Activated CD4-positive, alpha-beta T cell treated with anti-CD3 and anti-CD28 coated beads, Interleukin-2, Interleukin-4, amounts not matched to agents 100 ng/mL and 50 ng/mL, durations not matched to agents 16 hours and 8 hours (primary cell): ENCODE results near the gene HTR1E.
"Not testable (repeated sequence)": the region's sequence is repeated elsewhere in the genome, so short reads cannot be mapped to it uniquely, and the experiment has no call there.

Source experiments
- DNase-seq: peaks from one replicate; pipeline ENCODE4 v3.0.0-alpha.2; 2020; ENCODE audit warnings: low spot score

HTR1E gene

GRCh38 chr6:86973088-86973487 lies 35.8 kb downstream of the HTR1E start:
- DNase-seq: no peak

- no peak for DNase-seq
Observed at GRCh38 chr6:86978251-86978650, 40.9 kb downstream of the HTR1E start.

GRCh38 chr6:87001494-87001893 lies 64.2 kb downstream of the HTR1E start:
- no peak for DNase-seq

GRCh38 chr6:87002391-87002790 lies 65.1 kb downstream of the HTR1E start:
- DNase-seq: not testable (repeated sequence)

GRCh38 chr6:87006541-87006940 lies 69.2 kb downstream of the HTR1E start:
- DNase-seq: not testable (repeated sequence)

GRCh38 chr6:87009581-87009980 lies 72.3 kb downstream of the HTR1E start:
- not testable (repeated sequence) for DNase-seq

- no peak for DNase-seq
Observed at GRCh38 chr6:87012035-87012434, 74.7 kb downstream of the HTR1E start.

- DNase-seq: no peak
Observed at GRCh38 chr6:87012743-87013142, 75.4 kb downstream of the HTR1E start.

GRCh38 chr6:87016772-87017171 lies 79.4 kb downstream of the HTR1E start:
- no peak for DNase-seq

- no peak for DNase-seq
Observed at GRCh38 chr6:87027021-87027420, 89.7 kb downstream of the HTR1E start.

- peak; percentile 9 for DNase-seq
Observed at GRCh38 chr6:87029711-87030314, 92.5 kb downstream of the HTR1E start.

- DNase-seq: no peak
Observed at GRCh38 chr6:87040729-87041128, 103.4 kb downstream of the HTR1E start.

GRCh38 chr6:87045521-87046075 lies 108.3 kb downstream of the HTR1E start:
- no peak for DNase-seq

GRCh38 chr6:87049779-87050178 lies 112.5 kb downstream of the HTR1E start:
- no peak for DNase-seq

- no peak for DNase-seq
Observed at GRCh38 chr6:87053312-87053711, 116.0 kb downstream of the HTR1E start.

GRCh38 chr6:87054143-87054833 lies 117.0 kb downstream of the HTR1E start:
- no peak for DNase-seq

GRCh38 chr6:87059943-87060342 lies 122.6 kb downstream of the HTR1E start:
- DNase-seq: no peak

GRCh38 chr6:87065117-87065516 lies 127.8 kb downstream of the HTR1E start:
- DNase-seq: no peak
